HG02678 (cell line): ENCODE results near the gene HSD17B13.
A peak's percentile ranks its signal among the peaks of the same experiment; 100 is the strongest.
"Not testable (repeated sequence)": the region's sequence is repeated elsewhere in the genome, so short reads cannot be mapped to it uniquely, and the experiment has no call there.

Experiments
- ATAC-seq: cut with Tn5 transposase; IDR thresholded peaks from one replicate; pipeline ENCODE4 v1.9.1; 2021; ENCODE audit warnings: mild to moderate bottlenecking, moderate library complexity; ENCODE audit not compliant: unreplicated experiment

HSD17B13 gene, protein sequence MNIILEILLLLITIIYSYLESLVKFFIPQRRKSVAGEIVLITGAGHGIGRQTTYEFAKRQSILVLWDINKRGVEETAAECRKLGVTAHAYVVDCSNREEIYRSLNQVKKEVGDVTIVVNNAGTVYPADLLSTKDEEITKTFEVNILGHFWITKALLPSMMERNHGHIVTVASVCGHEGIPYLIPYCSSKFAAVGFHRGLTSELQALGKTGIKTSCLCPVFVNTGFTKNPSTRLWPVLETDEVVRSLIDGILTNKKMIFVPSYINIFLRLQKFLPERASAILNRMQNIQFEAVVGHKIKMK

DNA sequence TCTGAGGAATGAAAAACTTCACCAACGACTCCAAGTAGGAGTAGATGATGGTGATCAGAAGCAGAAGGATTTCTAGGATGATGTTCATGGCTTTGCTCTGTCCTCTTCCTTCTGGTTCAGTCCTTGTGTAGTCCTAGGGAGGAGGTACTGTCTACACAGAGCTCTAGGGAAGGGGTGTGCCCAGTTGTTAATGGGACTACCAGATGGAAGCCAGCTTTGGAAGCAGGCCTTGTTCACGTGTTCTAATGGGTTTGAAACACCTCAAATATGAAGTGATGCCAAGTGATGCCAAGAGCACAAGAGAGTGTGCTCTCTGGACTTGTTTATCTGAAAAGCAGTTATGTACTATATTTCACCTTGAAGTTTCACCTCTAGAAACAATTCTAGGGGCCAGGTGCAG lies at the start of gene HSD17B13:
TSS of gene HSD17B13 (minus strand) at position 129 of the 400 bp plus-strand sequence. CDS start at position 88, 41 bp downstream.
- no peak for ATAC-seq

DNA sequence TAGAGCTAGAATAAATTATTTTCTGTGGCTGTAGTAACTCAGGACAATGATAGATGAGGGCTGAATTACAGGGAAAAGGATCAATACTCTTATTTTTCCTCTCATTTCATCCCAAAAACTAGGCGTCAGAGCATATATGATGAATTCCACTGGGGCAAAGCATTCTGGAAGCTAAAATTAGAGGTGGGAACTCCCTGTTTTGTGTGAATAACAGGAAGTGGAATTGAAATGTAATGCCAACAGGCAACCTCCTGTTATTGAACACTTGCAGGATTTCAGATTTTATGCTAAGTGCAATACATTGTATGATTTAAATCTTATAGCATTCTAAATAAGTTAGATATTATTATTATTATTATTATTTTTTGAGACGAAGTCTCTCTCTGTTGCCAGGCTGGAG lies 47.4 kb upstream of the HSD17B13 start:
- no peak for ATAC-seq

DNA sequence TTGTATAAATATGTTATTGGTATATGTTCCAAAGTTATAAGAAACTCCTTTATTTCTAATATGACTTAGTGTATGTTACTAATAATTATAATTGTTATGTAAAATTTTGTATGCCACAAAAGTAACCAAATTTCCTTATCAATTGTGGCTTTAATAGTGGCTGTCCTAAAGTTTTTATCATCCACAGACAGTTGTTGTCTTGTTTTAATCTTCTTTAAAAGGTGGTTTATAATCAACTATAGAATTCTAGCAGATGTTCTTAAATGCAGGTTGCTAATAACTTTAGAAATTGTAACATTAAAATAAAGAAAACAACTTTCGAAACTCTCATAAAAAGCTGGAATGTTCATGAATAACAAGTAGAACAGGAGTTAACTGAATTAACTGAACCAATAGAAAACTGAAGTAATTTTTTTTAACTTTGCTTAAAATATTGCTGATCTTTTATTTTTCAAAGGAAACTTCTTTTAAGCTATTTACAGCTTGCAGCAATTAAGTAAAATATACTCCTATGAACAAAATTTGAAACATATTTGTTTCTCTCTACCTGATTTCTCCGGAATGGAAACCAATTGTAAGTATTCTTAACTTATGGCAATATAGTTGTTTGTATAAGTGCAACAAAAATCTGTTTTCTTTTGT lies 44.0 kb upstream of the HSD17B13 start:
- no peak for ATAC-seq

DNA sequence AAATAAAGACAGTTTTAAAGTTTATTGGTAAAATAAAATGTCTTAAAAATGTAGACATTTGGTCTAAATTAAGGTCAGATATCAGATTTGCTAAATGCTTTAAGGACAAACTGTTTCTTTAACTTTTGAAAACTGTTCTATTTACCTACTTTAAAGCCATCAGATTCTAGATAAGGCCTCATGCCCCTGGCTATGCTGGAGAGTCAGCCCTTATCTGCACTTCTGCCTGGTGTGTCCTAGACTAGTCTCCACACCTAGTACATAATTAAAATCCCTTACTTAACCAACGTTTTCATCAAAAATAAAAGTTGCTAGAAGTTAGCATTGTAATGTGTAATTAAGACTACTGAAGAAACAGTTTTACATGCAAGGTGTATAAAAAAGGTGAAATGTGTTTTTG lies 42.7 kb upstream of the HSD17B13 start:
- no peak for ATAC-seq

DNA sequence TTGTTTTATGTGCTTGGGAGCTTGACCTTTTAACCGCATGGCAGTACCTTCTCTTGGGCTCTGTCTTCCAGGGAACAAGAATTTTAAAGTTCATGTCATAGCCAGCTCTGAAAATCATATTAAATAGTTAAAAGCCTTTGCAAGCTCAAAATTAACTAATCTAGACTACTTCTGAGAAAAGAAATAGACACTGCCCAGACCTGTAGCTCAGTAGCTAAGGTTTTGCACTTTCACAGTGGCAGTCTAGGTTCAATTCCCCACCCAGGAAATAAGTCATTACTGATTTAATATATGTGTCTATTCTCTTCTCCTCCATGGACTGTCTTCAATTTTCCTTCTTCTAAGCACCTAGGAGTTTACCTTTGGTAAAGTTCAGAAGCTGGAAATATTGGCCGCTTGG lies 40.9 kb upstream of the HSD17B13 start:
- ATAC-seq = no peak

DNA sequence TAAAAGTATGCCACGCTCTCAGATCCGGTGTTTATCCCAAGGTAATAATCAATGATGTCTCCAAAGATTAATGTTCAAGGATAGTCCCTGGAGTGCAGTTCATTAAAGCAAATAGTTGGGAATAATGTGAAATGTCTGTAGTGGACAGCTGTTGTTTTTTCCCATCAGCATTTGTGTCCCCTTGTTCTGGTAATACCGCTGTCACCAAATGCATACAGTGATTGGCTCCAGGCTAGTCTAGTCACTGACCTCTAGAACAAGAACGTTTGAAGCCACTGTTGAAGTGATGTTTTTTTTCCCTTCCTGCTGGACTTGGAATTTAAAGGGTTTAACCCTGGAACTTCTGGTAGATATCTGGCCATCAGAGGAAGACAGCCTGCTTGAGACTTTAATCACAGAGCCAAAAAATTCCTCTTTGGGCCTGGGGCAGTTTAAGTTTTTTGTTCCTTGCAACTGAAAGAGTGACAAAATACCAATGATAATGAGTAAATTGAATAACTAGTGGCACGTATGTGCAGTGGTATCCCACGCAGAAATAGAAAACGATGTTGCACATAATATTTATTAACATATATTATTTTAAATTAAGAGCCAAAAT lies 37.8 kb upstream of the HSD17B13 start:
- no peak for ATAC-seq

DNA sequence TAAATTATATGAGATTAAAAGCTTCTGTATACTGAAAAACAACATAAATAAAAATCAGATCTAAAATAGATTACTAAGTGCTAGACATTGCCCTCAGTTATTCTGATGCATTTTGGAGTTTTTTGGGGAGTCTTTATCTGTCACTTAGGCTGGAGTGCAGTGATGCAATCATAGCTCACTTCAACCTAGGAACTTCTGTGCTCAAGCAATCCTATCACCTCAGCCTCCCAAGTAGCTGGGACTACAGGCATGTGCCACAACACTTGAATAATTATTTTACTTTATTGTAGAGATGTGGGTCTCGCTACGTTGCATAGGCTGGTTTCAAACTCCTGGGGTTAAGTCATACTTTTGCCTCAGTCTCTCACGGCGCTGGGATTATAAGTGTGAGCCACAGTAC lies 36.6 kb upstream of the HSD17B13 start:
- ATAC-seq = no peak

DNA sequence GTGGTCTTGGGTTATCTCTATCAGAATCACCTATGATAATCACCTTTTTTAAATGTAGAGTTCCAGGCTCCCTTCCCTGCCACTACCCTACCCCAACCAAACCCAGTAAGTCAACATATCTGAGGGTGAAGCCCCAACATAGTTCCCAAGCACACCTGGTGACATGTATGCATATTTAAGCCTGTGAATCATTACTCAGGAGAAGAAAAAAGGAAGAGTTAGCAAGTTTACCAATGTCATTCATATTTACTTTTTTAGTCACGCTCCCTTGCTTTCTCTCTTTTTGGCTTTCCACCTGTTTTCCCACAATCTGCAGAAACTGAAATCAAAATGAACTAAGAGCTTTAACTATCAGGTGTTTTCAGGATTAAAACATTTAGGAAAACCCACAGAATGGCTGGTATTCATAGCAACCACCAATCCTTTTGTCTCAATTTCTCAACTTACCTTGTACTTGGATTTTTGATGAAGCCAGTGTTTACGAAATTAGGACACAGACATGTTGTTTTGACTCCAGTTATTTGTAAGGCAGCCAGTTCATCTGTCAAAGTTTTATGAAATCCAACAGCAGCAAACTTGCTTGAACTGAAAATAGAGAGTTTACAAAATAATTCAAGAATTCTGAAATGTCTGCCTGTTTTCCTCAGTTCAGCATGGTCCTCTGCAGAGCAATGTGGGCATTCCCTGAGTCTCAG lies 34.3 kb upstream of the HSD17B13 start:
- ATAC-seq = no peak

DNA sequence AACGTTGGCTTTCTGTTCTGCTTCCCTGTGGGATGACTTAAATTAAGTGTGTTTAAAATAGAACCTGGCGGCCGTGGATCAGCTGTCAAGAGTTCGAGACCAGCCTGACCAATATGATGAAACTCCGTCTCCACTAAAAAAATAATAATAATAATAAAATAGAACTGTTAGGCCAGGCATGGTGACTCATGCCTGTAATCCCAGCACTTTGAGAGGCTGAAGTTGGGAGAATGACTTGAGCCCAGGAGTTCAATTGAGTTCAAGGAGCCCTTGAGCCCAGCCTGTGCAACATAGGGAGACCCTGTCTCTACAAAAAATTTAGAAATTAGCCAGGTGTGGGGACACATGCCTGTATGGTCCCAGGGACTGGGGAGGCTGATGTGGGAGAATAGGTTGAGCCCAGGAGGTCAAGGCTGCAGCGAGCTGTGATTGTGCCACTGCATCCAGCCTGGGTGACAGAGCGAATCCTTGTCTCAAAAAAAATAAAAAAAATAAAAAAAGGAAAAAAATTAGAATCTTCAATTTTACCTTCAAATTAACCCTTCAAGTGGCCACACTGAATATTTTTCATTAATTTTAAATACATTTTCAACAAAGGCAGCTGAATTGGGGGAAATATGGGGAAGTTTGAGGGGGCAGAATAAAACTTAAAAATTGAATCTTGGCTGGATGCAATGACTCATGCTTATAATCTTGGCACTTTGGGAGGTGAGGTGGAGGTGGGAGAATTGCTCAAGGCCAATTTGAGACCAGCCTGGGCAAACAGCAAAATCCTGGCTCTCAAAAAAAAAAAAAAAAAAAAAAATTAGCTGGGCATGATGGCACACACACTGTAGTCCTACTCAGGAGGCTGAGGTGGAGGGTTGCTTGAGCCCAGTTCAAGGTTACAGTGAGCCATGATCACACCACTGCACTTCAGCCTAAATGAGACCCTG lies 31.8 kb upstream of the HSD17B13 start:
- no peak for ATAC-seq

DNA sequence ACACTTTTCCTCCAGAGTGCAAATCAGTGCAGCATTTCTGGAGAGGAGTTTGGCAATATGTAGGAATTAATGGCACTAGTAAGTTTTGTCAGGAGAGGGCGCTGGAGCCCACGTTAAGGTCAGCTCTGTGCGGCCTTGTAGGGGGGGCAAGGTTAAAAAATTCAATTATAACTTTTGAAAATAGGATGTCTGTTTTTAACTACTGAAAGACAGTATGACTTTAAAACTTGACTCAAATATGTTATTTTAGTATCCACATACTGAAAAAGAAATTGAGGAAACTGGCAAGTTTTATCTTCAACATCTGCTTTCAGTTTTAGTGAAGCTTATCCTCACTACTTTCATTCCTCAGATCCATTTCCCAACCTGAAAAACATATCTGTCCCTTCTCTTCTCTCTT lies 30.9 kb upstream of the HSD17B13 start:
- ATAC-seq = peak; percentile 83

DNA sequence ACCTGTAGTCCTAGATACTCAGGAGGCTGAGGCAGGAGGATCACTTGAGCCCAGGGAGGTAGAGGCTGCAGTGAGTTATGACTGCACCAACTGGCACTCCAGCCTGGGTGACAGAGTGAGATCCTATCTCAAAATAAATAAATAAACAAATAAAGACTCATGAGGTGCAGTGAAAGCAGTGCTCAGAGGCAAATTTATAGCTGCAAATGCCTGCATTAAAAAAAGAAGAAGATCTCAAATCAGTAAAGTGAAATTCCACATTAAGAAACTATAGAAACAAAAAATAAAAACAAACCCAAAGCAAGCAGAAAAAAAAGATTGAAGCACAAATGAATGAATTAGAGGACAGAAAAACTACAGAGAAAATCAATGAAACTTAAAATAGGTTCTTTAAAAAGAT lies 22.5 kb upstream of the HSD17B13 start:
- no peak for ATAC-seq

DNA sequence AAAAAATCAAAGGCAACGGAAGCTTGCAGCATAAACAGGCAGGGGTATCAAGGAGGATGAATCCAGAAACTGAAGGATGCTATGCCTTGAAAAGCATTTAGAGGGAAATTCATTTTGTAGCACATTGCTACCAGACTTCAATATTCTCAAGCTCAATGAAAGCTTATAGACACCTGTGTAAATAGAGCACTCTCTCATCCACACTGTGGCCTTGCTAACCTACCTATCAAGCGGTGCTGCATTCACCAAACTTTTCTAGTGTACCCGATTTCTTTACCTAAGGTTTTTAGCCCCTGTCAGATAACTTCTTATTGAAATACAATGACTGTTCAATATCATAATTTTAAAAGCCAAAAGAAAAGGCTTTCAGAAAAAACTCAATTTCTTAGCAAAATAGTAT lies 20.2 kb upstream of the HSD17B13 start:
- ATAC-seq = no peak

DNA sequence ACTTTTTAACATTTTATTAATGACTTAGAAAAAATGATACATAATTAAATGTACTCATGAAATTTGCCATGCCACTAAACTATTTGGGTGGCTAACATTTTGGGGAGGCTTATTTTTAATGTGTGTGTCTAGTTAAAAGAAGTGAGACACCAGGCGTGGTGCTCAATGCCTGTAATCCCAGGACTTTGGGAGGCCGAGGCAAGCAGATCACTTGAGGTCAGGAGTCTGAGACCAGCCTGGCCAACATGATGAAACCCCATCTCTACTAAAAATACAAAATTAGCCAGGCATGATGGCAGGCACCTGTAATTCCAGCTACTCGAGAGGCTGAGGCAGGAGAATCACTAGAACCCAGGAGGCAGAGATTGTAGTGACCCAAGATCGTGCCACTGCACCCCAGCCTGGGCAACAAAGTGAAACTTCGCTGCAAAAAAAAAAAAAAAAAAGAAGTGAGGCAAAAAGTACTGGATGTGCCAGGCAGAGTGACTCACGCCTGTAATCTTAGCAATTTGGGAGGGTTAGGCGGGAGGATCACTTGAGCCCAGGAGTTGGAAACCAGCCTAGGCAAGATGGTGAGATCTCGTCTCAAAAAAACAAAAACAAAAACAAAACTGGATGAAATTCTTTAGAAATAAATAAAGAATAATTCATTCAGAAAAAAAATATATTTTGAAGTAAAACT lies 19.4 kb upstream of the HSD17B13 start:
- not testable (repeated sequence) for ATAC-seq

DNA sequence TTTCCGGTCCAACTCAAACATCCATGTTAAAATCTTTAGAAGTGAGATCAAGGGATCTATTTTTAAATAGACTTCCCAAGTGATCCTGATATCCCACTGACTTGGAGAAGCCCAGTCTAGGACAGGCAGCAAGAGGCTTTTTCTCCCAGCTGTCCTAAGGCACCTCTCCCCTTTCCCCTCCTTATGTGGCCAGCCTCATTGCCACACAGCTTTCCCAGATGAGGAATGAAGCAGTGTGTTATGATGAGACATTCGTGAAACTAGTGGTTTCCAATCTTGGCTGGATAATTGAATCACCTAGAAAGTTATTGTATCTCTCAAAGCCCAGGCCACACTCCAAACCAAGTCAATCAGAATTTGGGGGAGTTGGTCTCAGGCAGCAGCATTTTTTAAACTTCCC lies 16.8 kb upstream of the HSD17B13 start:
- ATAC-seq = no peak

DNA sequence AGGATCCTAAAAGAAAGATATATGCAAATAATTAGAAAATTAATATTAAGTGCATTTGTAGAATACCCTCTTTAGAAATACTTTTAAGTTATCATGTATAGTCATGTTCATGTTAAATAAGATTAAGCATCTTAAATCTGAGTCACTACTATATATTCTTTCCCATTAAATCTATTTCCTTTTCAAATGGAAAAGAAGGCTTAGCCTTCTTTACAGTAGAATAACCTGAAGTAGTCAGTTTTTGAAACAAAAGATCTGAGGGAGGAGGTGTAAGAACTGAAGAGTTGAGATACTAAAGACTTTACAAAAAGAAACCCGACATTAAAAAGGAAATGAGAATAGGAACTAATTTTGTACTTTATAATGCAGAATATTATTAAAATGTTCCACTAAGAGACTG lies 14.7 kb upstream of the HSD17B13 start:
- no peak for ATAC-seq

DNA sequence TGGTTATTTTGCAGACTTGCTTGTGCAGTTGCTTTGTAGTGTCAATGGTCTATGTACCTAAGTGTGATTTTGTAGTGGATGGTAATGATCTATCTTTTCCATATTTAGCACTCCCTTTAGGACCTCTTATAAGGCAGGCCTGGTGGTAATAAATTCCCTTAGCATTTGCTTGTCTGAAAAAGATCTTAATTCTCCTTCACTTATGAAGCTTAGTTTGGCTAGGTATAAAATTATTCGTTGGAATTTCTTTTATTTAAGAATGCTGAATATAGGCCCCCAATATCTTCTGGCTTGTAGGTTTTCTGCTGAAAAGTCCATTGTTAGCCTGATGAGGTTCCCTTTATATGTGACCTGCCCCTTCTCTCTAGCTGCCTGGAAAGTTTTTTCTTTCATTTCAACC lies 10.6 kb upstream of the HSD17B13 start:
- ATAC-seq = no peak

DNA sequence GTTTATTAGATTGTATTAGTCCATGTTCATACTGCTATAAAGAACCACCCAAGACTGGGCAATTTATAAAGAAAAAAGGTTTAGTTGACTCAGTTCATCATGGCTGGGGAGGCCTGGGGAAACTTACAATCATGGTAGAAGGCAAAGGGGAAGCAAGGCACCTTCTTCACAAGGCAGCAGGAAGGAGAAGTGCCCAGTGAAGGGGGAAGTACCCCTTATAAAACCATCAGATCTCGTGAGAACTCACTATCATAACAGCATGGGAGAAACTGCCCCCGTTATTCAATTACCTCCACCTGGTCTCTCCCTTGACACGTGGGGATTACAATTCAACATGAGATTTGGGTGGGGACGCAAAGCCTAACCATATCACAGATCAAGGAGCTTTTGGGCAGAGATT lies 8.1 kb upstream of the HSD17B13 start:
- ATAC-seq = no peak

DNA sequence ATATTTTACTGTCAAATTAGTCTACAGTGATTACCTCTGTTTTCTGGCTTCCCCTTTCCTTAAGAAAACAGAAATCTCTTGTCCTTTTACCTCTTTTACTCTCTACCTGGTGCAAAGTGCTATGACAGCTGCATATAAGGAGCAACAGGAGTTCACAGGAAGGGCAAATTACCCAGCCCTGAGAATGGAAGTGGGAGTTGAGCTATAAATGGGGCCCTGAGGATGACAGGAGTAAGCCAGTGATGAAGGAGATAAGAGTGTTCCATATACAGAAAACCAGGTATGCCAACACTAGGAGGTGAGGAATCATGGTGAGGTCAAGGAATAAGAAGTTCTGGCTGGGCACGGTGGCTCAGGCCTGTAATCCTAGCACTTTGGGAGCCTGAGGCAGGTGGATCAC lies 4.5 kb upstream of the HSD17B13 start:
- no peak for ATAC-seq

DNA sequence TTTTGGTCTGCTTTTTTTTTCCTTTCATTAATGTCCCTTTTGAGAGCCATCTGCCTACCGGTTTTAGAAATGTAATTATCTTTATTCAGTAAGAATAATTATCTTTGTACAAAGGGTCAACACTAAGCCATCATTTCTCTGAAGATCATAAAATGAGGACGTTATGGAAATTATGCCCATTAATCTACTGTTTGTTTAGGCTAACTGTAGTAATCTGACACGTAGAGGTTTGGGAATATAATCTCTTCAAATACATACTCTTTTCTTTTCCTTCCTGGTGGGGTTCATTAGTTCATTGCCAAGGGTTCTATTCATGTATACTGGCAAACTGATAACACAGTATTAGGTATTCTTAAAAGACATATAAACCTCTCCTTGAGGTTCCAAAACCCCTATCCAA lies 3.8 kb upstream of the HSD17B13 start:
- ATAC-seq = no peak

DNA sequence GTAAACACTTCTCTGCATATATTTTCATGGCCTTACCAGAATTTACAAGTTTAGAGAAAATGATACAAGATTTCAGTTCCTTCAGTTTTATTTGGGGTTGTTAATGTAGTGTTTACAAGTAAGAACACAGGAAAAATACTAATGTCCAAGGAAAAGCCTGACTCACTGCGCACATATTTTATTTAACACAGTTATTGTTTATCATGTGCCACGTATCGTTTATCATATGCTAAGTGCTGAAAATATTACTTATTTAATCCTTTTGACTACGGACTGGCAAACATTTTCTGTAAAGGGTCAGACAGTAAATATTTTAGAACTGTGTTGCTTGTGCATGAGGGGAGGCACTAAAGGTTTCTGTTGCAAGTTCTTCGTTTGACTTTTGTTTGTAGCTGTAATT lies 794 bp downstream of the HSD17B13 start:
- no peak for ATAC-seq
